Endothelial cell of umbilical vein (primary cell): Measurements from ENCODE around the gene ZFPM1. TPM values are rescaled to one million over a fixed set of nuclear protein-coding genes. Genes with fewer than 3 reads are reported as not detected.

Experiments
- BruUV-seq: library from RNA; stranded (reverse); fragments of 400-500 nt; replicated peaks from 2 replicates; lab custom pipeline; 2021; lab: Mats Ljungman, UMichigan
- CTCF ChIA-PET: fragments of 300-600, 350-600 bp; sonication (Branson Sonifier 250); formaldehyde crosslinking; loops from one replicate; lab custom pipeline; 2021; ENCODE audit warnings: antibody characterized with exemption, inconsistent platforms; lab: Charles Lee
- POLR2A ChIA-PET: fragments of 300-600, 350-600 bp; sonication (Branson Sonifier 250); formaldehyde crosslinking; loops from one replicate; lab custom pipeline; 2021; ENCODE audit warnings: antibody characterized with exemption, inconsistent platforms; lab: Charles Lee
- DNase-seq: peaks from one replicate; pipeline ENCODE4 v3.0.0-alpha.2; 2011; ENCODE audit warnings: low read depth, low spot score
- FAIRE-seq: peaks from 2 replicates; lab custom pipeline; 2011; peaks lifted over from hg19 to GRCh38; lab: Jason Lieb, UNC
- H2AFZ ChIP-seq: 2 replicates; pipeline ENCODE4 v1.6.0; 2012; ENCODE audit warnings: low read depth, low read length, control low read depth, inconsistent platforms
- H3K27ac ChIP-seq: 2 replicates; pipeline ENCODE4 v1.5.1; 2011; ENCODE audit warnings: low read depth, mild to moderate bottlenecking, control low read depth, low read length, moderate library complexity; ENCODE audit not compliant: insufficient read depth
- H3K27me3 ChIP-seq, 2 experiments: 2 replicates each; pipeline versions ENCODE4 v1.6.0 to v1.6.1; 2011; ENCODE audit warnings: low read length in 2 of 2, mixed read lengths in 1 of 2; ENCODE audit not compliant: control insufficient read depth in 2 of 2, insufficient read depth in 2 of 2
- H3K36me3 ChIP-seq, 2 experiments: 2 replicates in 1 of 2; 3 replicates in 1 of 2; pipeline ENCODE4 v1.5.1; 2011; ENCODE audit warnings: low read length in 2 of 2, mild to moderate bottlenecking in 1 of 2, moderate library complexity in 1 of 2; ENCODE audit not compliant: control insufficient read depth in 2 of 2, insufficient read depth in 2 of 2; ENCODE audit errors: extremely low read depth in 1 of 2
- H3K4me1 ChIP-seq: 3 replicates; pipeline ENCODE4 v1.5.1; 2011; ENCODE audit warnings: mild to moderate bottlenecking, low read length; ENCODE audit not compliant: control insufficient read depth, insufficient read depth; ENCODE audit errors: extremely low read depth
- H3K4me2 ChIP-seq: 2 replicates; pipeline ENCODE4 v1.6.1; 2011; ENCODE audit warnings: low read length, control low read depth, mixed read lengths; ENCODE audit not compliant: insufficient read depth
- H3K4me3 ChIP-seq, 3 experiments: fragments of 200-600 bp in 1 of 3; sonication (generic), shearing (Covaris generic) in 1 of 3; replicated peaks in 1 of 3; 2 replicates each; pipeline ENCODE4 v1.5.1; 2011 to 2016; ENCODE audit warnings: control low read depth in 3 of 3, low read length in 3 of 3, mild to moderate bottlenecking in 2 of 3, inconsistent platforms in 1 of 3, low read depth in 1 of 3, moderate library complexity in 1 of 3; ENCODE audit not compliant: insufficient read depth in 1 of 3
- H3K79me2 ChIP-seq: 2 replicates; pipeline ENCODE4 v1.6.0; 2012; ENCODE audit warnings: low read length, inconsistent platforms; ENCODE audit not compliant: control insufficient read depth, insufficient read depth
- H3K9ac ChIP-seq: replicated peaks from 2 replicates; pipeline ENCODE3; 2011; ENCODE audit warnings: low read length, control low read depth; ENCODE audit not compliant: insufficient read depth; ENCODE audit errors: extremely low read depth
- H3K9me1 ChIP-seq: replicated peaks from 3 replicates; pipeline ENCODE4 v1.6.0; 2011; ENCODE audit warnings: mild to moderate bottlenecking, low read length; ENCODE audit not compliant: control insufficient read depth, insufficient read depth; ENCODE audit errors: extremely low read depth
- H3K9me3 ChIP-seq: replicated peaks from 2 replicates; pipeline ENCODE4 v1.5.1; 2012; ENCODE audit warnings: low read length, inconsistent platforms; ENCODE audit not compliant: control insufficient read depth, insufficient read depth
- H4K20me1 ChIP-seq: replicated peaks from 2 replicates; pipeline ENCODE3; 2011; ENCODE audit warnings: mild to moderate bottlenecking, low read length; ENCODE audit not compliant: control insufficient read depth, insufficient read depth; ENCODE audit errors: extremely low read depth
- EZH2 ChIP-seq: IDR thresholded peaks from 2 replicates; pipeline ENCODE4 v1.6.1; 2012; ENCODE audit warnings: borderline replicate concordance, low read depth, mild to moderate bottlenecking, moderate library complexity, low read length, inconsistent platforms; ENCODE audit not compliant: severe bottlenecking
- FOS ChIP-seq: IDR thresholded peaks from 2 replicates; pipeline ENCODE4 v1.6.1; 2011; ENCODE audit warnings: mild to moderate bottlenecking, low read length, moderate library complexity, borderline replicate concordance; ENCODE audit not compliant: insufficient read depth
- GATA2 ChIP-seq: IDR thresholded peaks from 2 replicates; pipeline ENCODE4 v1.7.0; 2011; ENCODE audit warnings: low read depth, mild to moderate bottlenecking, moderate library complexity, mixed read lengths, low read length; ENCODE audit not compliant: insufficient read length, insufficient read depth
- JUN ChIP-seq: IDR thresholded peaks from 2 replicates; pipeline ENCODE4 v1.6.1; 2011; ENCODE audit warnings: borderline replicate concordance, low read depth; ENCODE audit not compliant: insufficient read length, insufficient read depth
- MYC ChIP-seq: IDR thresholded peaks from one replicate; pipeline ENCODE4 v1.6.1; 2011; ENCODE audit warnings: mild to moderate bottlenecking, low read depth, low read length
- POLR2A ChIP-seq: IDR thresholded peaks from 2 replicates; pipeline ENCODE4 v1.6.1; 2012; ENCODE audit warnings: low read depth, mild to moderate bottlenecking, control low read depth, low read length
- POLR2AphosphoS5 ChIP-seq: IDR thresholded peaks from 2 replicates; pipeline ENCODE4 v1.6.1; 2012; ENCODE audit warnings: low read depth, mild to moderate bottlenecking, control low read depth, low read length, moderate library complexity; ENCODE audit not compliant: insufficient read depth
- dilution Hi-C: fragments of 300-500 bp; cut with MboI; formaldehyde crosslinking; loops from one replicate; pipeline ENCODE4 v1.15.0; 2019; ENCODE audit warnings: low sequenced_read_pairs; ENCODE audit not compliant: extremely low pct_ligation_motif_present
- intact Hi-C: fragments of 100-400 bp; cut with micrococcal nuclease; formaldehyde crosslinking; loops from one replicate; pipeline ENCODE4 v1.10.0; 2022
- polyA plus RNA-seq, 4 experiments: library from polyadenylated mRNA; depleted of rRNA in 3 of 4; stranded (reverse) in 3 of 4; unstranded in 1 of 4; fragments of >200 nt; gene quantifications; 2 replicates each; pipeline versions ENCODE4 v1.2.1 to v1.2.3, GENCODE V29; 2011 to 2012; ENCODE audit warnings: missing spikeins in 1 of 4
- total RNA-seq: library from RNA; stranded (reverse); gene quantifications from 2 replicates; pipeline ENCODE4 v1.2.3, GENCODE V29; 2021
- TF ChIP-seq, protein P1 (sequence below), 2 donors: IDR thresholded peaks; 1 replicate in 1 of 2; 2 replicates in 1 of 2; pipeline ENCODE4 v1.5.1; 2011; ENCODE audit warnings: low read length in 2 of 2, mild to moderate bottlenecking in 2 of 2, moderate library complexity in 2 of 2, control low read depth in 1 of 2, inconsistent platforms in 1 of 2, low read depth in 1 of 2; ENCODE audit not compliant: insufficient read depth in 1 of 2; ENCODE audit errors: extremely low read depth in 1 of 2

Gene ZFPM1
- total and polyA plus RNA-seq, 2 donors (not counting 3 experiments of a cell fraction or from before 2014, with no cell fraction given): 0.37 to 7.5 TPM

DNA sequence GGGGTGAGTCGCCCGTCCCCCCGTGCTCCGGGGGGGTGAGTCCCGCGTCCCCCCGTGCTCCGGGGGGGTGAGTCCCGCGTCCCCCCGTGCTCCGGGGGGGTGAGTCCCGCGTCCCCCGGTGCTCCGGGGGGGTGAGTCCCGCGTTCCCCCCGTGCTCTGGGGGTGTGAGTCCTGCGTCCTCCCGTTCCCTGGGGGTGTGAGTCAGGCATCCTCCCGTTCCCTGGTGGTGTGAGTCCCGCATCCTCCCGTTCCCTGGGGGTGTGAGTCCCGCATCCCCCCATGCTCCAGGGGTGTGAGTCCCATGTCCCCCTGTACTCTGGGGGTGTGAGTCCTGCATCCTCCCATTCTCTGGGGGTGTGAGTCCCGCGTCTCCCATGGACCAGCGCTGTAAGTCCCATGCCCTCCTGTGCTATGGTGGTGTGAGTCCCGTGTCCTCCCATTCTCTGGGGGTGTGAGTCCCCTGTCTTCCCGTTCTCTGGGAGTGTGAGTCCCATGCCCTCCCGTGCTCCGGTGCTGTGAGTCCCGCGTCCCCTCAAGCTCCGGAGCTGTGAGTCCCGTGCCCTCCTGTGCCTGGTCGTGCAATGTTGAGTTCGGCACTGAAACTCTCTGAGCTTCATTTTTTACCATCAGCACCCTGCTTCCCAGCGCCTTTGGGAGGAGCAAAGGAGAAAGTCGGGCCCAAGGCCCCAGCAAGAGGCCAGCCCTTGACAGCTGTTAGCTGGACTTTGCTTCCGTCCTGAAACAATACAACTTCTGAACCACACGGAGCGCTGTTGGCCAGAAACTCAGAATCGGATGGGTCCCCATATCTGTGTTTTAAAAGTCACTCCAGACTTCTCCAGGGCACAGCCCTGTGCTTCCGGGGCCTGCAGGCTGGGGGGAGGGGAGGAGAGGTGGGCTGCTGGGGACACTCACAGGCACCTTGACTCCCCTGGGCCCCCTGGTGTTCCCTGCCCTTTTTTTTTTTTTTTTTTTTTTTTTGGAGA, 105.7 kb downstream of the ZFPM1 start:
- H3K9ac ChIP-seq: no peak overlapping the region
- no peaks in the 10 kb centered on the region for H3K79me2 ChIP-seq
- H3K9me1 ChIP-seq: no peaks in the 10 kb centered on the region
- H3K4me3 ChIP-seq: no peak overlapping the region
- ChIA-PET POLR2A (no interaction called here), CTCF (interaction anchor here (0.7 to 1.5 kb wide), 10 partner anchors 9 to 554 kb away, joined by 3 to 9 read pairs (median 4); partner anchors contain the start of gene ZC3H18)
- H2AFZ ChIP-seq: no peak overlapping the region
- intact Hi-C loops (no loop called here), dilution Hi-C loops (no loop called here)
- peak; percentile 49 for DNase-seq
- no peaks in the 10 kb centered on the region for H3K4me1 ChIP-seq
- no TSS peak for BruUV-seq
- no peak overlapping the region for H3K4me2 ChIP-seq
- H3K36me3 ChIP-seq: no peaks in the 10 kb centered on the region
- peak; percentile 84 for FAIRE-seq
- TF ChIP-seq, protein P1, sequence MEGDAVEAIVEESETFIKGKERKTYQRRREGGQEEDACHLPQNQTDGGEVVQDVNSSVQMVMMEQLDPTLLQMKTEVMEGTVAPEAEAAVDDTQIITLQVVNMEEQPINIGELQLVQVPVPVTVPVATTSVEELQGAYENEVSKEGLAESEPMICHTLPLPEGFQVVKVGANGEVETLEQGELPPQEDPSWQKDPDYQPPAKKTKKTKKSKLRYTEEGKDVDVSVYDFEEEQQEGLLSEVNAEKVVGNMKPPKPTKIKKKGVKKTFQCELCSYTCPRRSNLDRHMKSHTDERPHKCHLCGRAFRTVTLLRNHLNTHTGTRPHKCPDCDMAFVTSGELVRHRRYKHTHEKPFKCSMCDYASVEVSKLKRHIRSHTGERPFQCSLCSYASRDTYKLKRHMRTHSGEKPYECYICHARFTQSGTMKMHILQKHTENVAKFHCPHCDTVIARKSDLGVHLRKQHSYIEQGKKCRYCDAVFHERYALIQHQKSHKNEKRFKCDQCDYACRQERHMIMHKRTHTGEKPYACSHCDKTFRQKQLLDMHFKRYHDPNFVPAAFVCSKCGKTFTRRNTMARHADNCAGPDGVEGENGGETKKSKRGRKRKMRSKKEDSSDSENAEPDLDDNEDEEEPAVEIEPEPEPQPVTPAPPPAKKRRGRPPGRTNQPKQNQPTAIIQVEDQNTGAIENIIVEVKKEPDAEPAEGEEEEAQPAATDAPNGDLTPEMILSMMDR (IDR thresholded peaks at IDR 0.05; ENCODE audit: extremely low read depth in 1 of 2, insufficient read depth in 1 of 2, low read depth in 1 of 2, low read length in 2 of 2): peak; percentile 40 to 60
- TF ChIP-seq JUN (no peak), FOS (no peak), POLR2A (no peak), MYC (no peak), POLR2AphosphoS5 (peak; percentile 20), EZH2 (no peak), GATA2 (no peak)
- no peaks in the 10 kb centered on the region for H4K20me1 ChIP-seq
- no peak overlapping the region for H3K27ac ChIP-seq
- no peaks in the 10 kb centered on the region for H3K27me3 ChIP-seq
- H3K9me3 ChIP-seq: no peaks in the 10 kb centered on the region
